Measurements from ENCODE around the gene ESYT2.

DNA sequence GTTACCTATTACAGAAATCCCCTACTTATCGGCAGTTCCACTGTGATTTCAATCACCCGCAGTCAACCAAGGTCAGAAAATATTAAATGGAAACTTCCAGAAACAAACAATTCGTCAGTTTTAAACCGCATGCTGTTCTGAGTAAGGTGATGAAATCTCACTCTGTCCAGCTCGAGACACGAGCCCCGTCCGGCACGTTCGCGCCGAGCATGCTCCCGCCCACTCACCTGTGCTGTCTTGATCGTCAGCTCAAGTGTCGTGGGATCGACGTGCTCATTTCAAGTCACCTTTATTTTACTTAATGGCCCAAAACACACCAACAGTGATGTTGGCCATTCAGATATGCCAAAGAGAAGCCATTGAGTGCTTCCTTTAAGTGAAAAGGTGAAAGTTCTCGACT, 21.2 kb downstream of the ESYT2 start:
- TF ChIP-seq, protein P1, sequence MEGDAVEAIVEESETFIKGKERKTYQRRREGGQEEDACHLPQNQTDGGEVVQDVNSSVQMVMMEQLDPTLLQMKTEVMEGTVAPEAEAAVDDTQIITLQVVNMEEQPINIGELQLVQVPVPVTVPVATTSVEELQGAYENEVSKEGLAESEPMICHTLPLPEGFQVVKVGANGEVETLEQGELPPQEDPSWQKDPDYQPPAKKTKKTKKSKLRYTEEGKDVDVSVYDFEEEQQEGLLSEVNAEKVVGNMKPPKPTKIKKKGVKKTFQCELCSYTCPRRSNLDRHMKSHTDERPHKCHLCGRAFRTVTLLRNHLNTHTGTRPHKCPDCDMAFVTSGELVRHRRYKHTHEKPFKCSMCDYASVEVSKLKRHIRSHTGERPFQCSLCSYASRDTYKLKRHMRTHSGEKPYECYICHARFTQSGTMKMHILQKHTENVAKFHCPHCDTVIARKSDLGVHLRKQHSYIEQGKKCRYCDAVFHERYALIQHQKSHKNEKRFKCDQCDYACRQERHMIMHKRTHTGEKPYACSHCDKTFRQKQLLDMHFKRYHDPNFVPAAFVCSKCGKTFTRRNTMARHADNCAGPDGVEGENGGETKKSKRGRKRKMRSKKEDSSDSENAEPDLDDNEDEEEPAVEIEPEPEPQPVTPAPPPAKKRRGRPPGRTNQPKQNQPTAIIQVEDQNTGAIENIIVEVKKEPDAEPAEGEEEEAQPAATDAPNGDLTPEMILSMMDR (IDR thresholded peaks at IDR 0.05; ENCODE audit: poor library complexity): no peak
- no peak for TF ChIP-seq EZH2phosphoT487 (IDR thresholded peaks at IDR 0.05; ENCODE audit: low read depth, severe bottlenecking, unreplicated experiment)

Data from hepatocyte (in vitro differentiated cells).